HEK293 (cell line): ENCODE data around the gene MYZAP.

Experiments used
- CTCF ChIA-PET: fragments of 350-600 bp; formaldehyde crosslinking; extraction: SDS; loops from one replicate; lab custom pipeline; 2021; ENCODE audit warnings: antibody characterized with exemption; lab: Yijun Ruan, JAX
- POLR2A ChIA-PET: fragments of 300-600 bp; formaldehyde crosslinking; extraction: SDS; loops from one replicate; lab custom pipeline; 2020; ENCODE audit warnings: antibody characterized with exemption, inconsistent platforms; lab: Yijun Ruan, JAX
- H3K27ac ChIP-seq: fragments of 200-500 bp; sonication (Bioruptor generic); 2 replicates; pipeline ENCODE4 v1.5.1; 2014; ENCODE audit warnings: low read depth, low read length, control low read depth, inconsistent platforms; ENCODE audit errors: extremely low read depth
- H3K36me3 ChIP-seq, 2 experiments: fragments of 200-500 bp in 1 of 2; sonication (Bioruptor generic) in 1 of 2; 1 replicate in 1 of 2; 2 replicates in 1 of 2; pipeline ENCODE4 v1.5.1; 2014 to 2017; ENCODE audit warnings: inconsistent platforms in 2 of 2, low read length in 2 of 2; ENCODE audit not compliant: control insufficient read depth in 2 of 2, insufficient read depth in 1 of 2
- H3K4me1 ChIP-seq: fragments of 200-500 bp; sonication (Bioruptor generic); 2 replicates; pipeline ENCODE4 v1.5.1; 2014; ENCODE audit warnings: mild to moderate bottlenecking, low read length, inconsistent platforms; ENCODE audit not compliant: control insufficient read depth, insufficient read depth
- H3K4me3 ChIP-seq: 2 replicates; pipeline ENCODE4 v1.5.1; 2011; ENCODE audit warnings: low read depth, mild to moderate bottlenecking, control low read depth, low read length, moderate library complexity
- H3K9me3 ChIP-seq: fragments of 200-500 bp; sonication (Bioruptor generic); 2 replicates; pipeline ENCODE4 v1.5.1; 2014; ENCODE audit warnings: low read depth, low read length, inconsistent platforms; ENCODE audit not compliant: control insufficient read depth, insufficient read depth
- EGR2 ChIP-seq: fragments of 450-650 bp; formaldehyde crosslinking; IDR thresholded peaks from 2 replicates; pipeline ENCODE4 v1.5.1; 2016; ENCODE audit warnings: low read depth, missing biosample characterization, missing genetic modification characterization
- FEZF1 ChIP-seq: fragments of 450-650 bp; formaldehyde crosslinking; IDR thresholded peaks from 2 replicates; pipeline ENCODE4 v1.5.1; 2016; ENCODE audit warnings: missing biosample characterization, missing genetic modification characterization
- GLIS1 ChIP-seq: fragments of 450-650 bp; formaldehyde crosslinking; IDR thresholded peaks from 2 replicates; pipeline ENCODE4 v1.5.1; 2016; ENCODE audit warnings: missing biosample characterization, missing genetic modification characterization
- OSR2 ChIP-seq: fragments of 450-650 bp; formaldehyde crosslinking; IDR thresholded peaks from 2 replicates; pipeline ENCODE4 v1.5.1; 2016; ENCODE audit warnings: missing biosample characterization, missing genetic modification characterization
- SCRT2 ChIP-seq: fragments of 450-650 bp; formaldehyde crosslinking; IDR thresholded peaks from 2 replicates; pipeline ENCODE4 v1.5.1; 2016; ENCODE audit warnings: missing biosample characterization, missing genetic modification characterization
- TSHZ1 ChIP-seq: fragments of 450-650 bp; formaldehyde crosslinking; IDR thresholded peaks from 2 replicates; pipeline ENCODE4 v1.5.1; 2016; ENCODE audit warnings: missing biosample characterization, missing genetic modification characterization, borderline replicate concordance
- ZBTB21 ChIP-seq: fragments of 450-650 bp; formaldehyde crosslinking; IDR thresholded peaks from 2 replicates; pipeline ENCODE4 v1.5.1; 2017; ENCODE audit warnings: missing biosample characterization, missing genetic modification characterization
- ZBTB7A ChIP-seq: fragments of 450-650 bp; formaldehyde crosslinking; IDR thresholded peaks from 2 replicates; pipeline ENCODE4 v1.5.1; 2016; ENCODE audit warnings: low read depth, missing biosample characterization, missing genetic modification characterization
- ZBTB8A ChIP-seq: fragments of 450-650 bp; formaldehyde crosslinking; IDR thresholded peaks from 2 replicates; pipeline ENCODE4 v1.5.1; 2016; ENCODE audit warnings: missing biosample characterization, missing genetic modification characterization
- ZFP41 ChIP-seq: fragments of 450-650 bp; formaldehyde crosslinking; IDR thresholded peaks from 2 replicates; pipeline ENCODE4 v1.5.1; 2016; ENCODE audit warnings: missing biosample characterization, missing genetic modification characterization, borderline replicate concordance
- ZNF10 ChIP-seq: fragments of 450-650 bp; formaldehyde crosslinking; IDR thresholded peaks from 2 replicates; pipeline ENCODE4 v1.5.1; 2017; ENCODE audit warnings: missing biosample characterization, missing genetic modification characterization
- ZNF132 ChIP-seq: fragments of 450-650 bp; formaldehyde crosslinking; IDR thresholded peaks from 2 replicates; pipeline ENCODE4 v1.5.1; 2017; ENCODE audit warnings: missing biosample characterization, missing genetic modification characterization, borderline replicate concordance
- ZNF274 ChIP-seq, 2 experiments: fragments of 200-500 bp in 1 of 2; fragments of 450-650 bp in 1 of 2; sonication (Bioruptor generic) in 1 of 2; formaldehyde crosslinking in 1 of 2; IDR thresholded peaks; 2 replicates each; pipeline versions ENCODE4 v1.5.1 to v1.6.1; 2014 to 2016; ENCODE audit warnings: borderline replicate concordance in 1 of 2, inconsistent platforms in 1 of 2, low read length in 1 of 2, missing biosample characterization in 1 of 2, missing genetic modification characterization in 1 of 2
- ZNF433 ChIP-seq: fragments of 450-650 bp; formaldehyde crosslinking; IDR thresholded peaks from 2 replicates; pipeline ENCODE4 v1.5.1; 2016; ENCODE audit warnings: missing biosample characterization, missing genetic modification characterization, low read depth
- ZNF530 ChIP-seq: fragments of 450-650 bp; formaldehyde crosslinking; IDR thresholded peaks from 2 replicates; pipeline ENCODE4 v1.5.1; 2016; ENCODE audit warnings: low read depth, missing biosample characterization, missing genetic modification characterization
- ZNF626 ChIP-seq: fragments of 450-650 bp; sonication (Bioruptor Pico); formaldehyde crosslinking; IDR thresholded peaks from 2 replicates; pipeline ENCODE4 v1.5.1; 2018; ENCODE audit warnings: missing biosample characterization, missing genetic modification characterization, inconsistent platforms
- ZNF843 ChIP-seq: fragments of 450-650 bp; formaldehyde crosslinking; IDR thresholded peaks from 2 replicates; pipeline ENCODE4 v1.5.1; 2016; ENCODE audit warnings: missing biosample characterization, missing genetic modification characterization
- ZSCAN30 ChIP-seq: fragments of 450-650 bp; IDR thresholded peaks from 2 replicates; pipeline ENCODE4 v1.5.1; 2018; ENCODE audit warnings: missing biosample characterization, mild to moderate bottlenecking, missing genetic modification characterization, moderate library complexity
- TF ChIP-seq, protein P1 (sequence below): fragments of 450-650 bp; formaldehyde crosslinking; IDR thresholded peaks from 2 replicates; pipeline ENCODE4 v1.5.1; 2017; ENCODE audit warnings: missing biosample characterization, missing genetic modification characterization
- TF ChIP-seq, protein P2 (sequence below): fragments of 450-650 bp; formaldehyde crosslinking; IDR thresholded peaks from 2 replicates; pipeline ENCODE4 v1.5.1; 2016; ENCODE audit warnings: missing biosample characterization, missing genetic modification characterization

Gene MYZAP

GRCh38 chr15:57690341-57690966 lies 98.8 kb downstream of the MYZAP start:
- ChIA-PET CTCF (no interaction called here), POLR2A (no interaction called here)
- Histone ChIP-seq H3K9me3 (no peaks in the 10 kb centered on the region), H3K4me3 (no peak overlapping the region), H3K36me3 (no peaks in the 10 kb centered on the region), H3K27ac (peak overlapping the region; percentile 4; the same call in 1 of the 2 replicates), H3K4me1 (peaks cover 41% of the 10 kb centered on the region)
- no peak for TF ChIP-seq ZNF274 (IDR thresholded peaks at IDR 0.05; ENCODE audit: low read length)
- TF ChIP-seq ZNF274 (tag by site-specific recombination; IDR thresholded peaks at IDR 0.05; ENCODE audit: borderline replicate concordance) = no peak
- no peak for TF ChIP-seq ZNF626 (tag by site-specific recombination)
- no peak for TF ChIP-seq OSR2 (tag by site-specific recombination)
- no peak for TF ChIP-seq SCRT2 (tag by site-specific recombination)

DNA sequence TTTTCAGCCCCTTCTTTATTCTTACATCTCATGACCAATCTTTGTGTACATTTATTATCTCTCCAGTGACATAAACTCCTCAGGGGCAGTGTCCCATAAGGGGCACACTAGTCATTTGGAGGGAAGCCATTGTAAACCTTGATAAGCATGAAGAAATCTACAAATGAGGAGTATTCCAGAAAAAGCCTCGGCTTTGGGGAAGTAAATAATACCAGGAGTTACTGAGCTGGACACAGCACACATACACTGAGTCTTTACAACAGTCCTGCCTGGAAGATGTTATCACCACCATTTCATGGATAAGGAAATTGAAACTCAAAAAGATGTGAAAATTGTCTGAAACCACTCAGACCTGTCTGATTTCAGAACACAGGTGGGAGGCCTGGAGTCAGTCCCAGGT lies 99.4 kb downstream of the MYZAP start:
- H3K4me3 ChIP-seq = no peak overlapping the region
- TF ChIP-seq ZSCAN30 (tag by site-specific recombination) = no peak
- no peak overlapping the region; the same call in 1 of the 2 replicates for H3K27ac ChIP-seq
- H3K9me3 ChIP-seq = no peaks in the 10 kb centered on the region
- ChIA-PET POLR2A (no interaction called here), CTCF (no interaction called here)
- no peaks in the 10 kb centered on the region for H3K36me3 ChIP-seq
- peaks cover 38% of the 10 kb centered on the region for H3K4me1 ChIP-seq

- 0 out of 2 replicates have a peak overlapping the region, but pooled peaks have one; percentile 31 for H3K27ac ChIP-seq
- no peak overlapping the region for H3K4me3 ChIP-seq
- peaks cover 41% of the 10 kb centered on the region for H3K4me1 ChIP-seq
- CTCF ChIA-PET = interaction anchor here (0.6 kb wide), 1 partner anchor 287 kb away, joined by 3 read pairs; no protein-coding TSS in a partner anchor
- POLR2A ChIA-PET = no interaction called here
- no peaks in the 10 kb centered on the region for H3K36me3 ChIP-seq
- no peaks in the 10 kb centered on the region for H3K9me3 ChIP-seq
- TF ChIP-seq ZFP41 (no peak), ZNF10 (tag by site-specific recombination) (no peak), TSHZ1 (no peak), GLIS1 (peak; percentile 73), ZBTB21 (tag by site-specific recombination) (no peak), FEZF1 (tag by site-specific recombination) (peak; percentile 31; the same call in 1 of the 2 replicates), EGR2 (no peak), ZNF433 (tag by site-specific recombination) (no peak), ZNF132 (no peak), OSR2 (tag by site-specific recombination) (peak; percentile 29; the same call in 1 of the 2 replicates), ZNF843 (tag by site-specific recombination) (no peak), ZNF530 (tag by site-specific recombination) (no peak), ZBTB7A (tag by site-specific recombination) (no peak), ZBTB8A (0 out of 2 replicates have a peak, but pooled peaks have one; percentile 21)
- TF ChIP-seq, protein P1, sequence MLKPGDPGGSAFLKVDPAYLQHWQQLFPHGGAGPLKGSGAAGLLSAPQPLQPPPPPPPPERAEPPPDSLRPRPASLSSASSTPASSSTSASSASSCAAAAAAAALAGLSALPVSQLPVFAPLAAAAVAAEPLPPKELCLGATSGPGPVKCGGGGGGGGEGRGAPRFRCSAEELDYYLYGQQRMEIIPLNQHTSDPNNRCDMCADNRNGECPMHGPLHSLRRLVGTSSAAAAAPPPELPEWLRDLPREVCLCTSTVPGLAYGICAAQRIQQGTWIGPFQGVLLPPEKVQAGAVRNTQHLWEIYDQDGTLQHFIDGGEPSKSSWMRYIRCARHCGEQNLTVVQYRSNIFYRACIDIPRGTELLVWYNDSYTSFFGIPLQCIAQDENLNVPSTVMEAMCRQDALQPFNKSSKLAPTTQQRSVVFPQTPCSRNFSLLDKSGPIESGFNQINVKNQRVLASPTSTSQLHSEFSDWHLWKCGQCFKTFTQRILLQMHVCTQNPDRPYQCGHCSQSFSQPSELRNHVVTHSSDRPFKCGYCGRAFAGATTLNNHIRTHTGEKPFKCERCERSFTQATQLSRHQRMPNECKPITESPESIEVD (tag by site-specific recombination) = peak; percentile 71
- TF ChIP-seq, protein P2, sequence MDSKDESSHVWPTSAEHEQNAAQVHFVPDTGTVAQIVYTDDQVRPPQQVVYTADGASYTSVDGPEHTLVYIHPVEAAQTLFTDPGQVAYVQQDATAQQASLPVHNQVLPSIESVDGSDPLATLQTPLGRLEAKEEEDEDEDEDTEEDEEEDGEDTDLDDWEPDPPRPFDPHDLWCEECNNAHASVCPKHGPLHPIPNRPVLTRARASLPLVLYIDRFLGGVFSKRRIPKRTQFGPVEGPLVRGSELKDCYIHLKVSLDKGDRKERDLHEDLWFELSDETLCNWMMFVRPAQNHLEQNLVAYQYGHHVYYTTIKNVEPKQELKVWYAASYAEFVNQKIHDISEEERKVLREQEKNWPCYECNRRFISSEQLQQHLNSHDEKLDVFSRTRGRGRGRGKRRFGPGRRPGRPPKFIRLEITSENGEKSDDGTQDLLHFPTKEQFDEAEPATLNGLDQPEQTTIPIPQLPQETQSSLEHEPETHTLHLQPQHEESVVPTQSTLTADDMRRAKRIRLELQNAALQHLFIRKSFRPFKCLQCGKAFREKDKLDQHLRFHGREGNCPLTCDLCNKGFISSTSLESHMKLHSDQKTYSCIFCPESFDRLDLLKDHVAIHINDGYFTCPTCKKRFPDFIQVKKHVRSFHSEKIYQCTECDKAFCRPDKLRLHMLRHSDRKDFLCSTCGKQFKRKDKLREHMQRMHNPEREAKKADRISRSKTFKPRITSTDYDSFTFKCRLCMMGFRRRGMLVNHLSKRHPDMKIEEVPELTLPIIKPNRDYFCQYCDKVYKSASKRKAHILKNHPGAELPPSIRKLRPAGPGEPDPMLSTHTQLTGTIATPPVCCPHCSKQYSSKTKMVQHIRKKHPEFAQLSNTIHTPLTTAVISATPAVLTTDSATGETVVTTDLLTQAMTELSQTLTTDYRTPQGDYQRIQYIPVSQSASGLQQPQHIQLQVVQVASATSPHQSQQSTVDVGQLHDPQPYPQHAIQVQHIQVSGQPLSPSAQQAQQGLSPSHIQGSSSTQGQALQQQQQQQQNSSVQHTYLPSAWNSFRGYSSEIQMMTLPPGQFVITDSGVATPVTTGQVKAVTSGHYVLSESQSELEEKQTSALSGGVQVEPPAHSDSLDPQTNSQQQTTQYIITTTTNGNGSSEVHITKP (tag by site-specific recombination) = peak; percentile 55
These were observed 101.0 kb downstream of the MYZAP start for GRCh38 chr15:57692709-57693108.
